CD4-positive, alpha-beta T cell treated with Interferon gamma for 1 hour (primary cell): ENCODE measurements around the gene AUTS2.

ENCODE experiments used
- DNase-seq: peaks from one replicate; pipeline ENCODE4 v3.0.0-alpha.2; 2020

The AUTS2 gene

GRCh38 chr7:70015353-70015752 is 417.1 kb downstream of the AUTS2 start:
- no peak for DNase-seq

- DNase-seq, result no peak
These were observed 417.9 kb downstream of the AUTS2 start for GRCh38 chr7:70016044-70016770.

GRCh38 chr7:70017357-70017756 is 419.1 kb downstream of the AUTS2 start:
- DNase-seq, result no peak

DNA sequence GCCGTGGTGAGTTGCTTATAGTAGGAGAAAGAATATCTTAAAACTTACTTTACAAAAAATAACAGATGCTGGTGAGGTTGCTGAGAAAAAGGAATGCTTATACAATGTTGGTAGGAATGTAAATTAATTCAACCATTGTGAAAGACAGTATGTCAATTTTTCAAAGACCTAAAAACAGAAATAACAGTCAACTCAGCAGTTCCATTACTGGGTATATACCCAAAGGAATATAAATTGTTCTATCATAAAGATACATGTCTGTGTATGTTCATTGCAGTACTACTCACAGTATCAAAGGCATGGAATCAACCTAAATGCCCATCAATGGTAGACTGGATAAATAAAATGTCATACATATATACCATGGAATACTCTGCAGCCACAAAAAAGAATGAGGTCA is 420.4 kb downstream of the AUTS2 start:
- no peak for DNase-seq

DNA sequence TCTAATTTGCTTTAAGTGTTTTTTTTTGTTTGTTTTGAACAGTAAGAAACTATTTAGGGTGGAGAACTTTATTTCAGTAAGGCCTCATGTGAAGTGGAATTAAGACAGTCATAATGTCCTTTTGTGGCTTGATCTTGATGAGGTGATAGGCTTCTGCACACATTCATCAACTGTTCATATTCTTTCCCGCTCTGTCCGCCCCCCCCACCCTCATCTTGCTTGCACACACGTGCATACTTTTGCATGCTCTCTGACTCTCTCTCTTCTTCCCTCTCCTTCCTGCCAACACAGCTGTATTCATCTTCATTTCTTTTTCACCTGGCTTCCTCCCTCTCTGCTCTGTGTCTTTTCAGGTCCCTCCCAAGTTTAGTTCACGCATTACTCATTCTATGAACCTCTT is 429.6 kb downstream of the AUTS2 start:
- no peak for DNase-seq

DNA sequence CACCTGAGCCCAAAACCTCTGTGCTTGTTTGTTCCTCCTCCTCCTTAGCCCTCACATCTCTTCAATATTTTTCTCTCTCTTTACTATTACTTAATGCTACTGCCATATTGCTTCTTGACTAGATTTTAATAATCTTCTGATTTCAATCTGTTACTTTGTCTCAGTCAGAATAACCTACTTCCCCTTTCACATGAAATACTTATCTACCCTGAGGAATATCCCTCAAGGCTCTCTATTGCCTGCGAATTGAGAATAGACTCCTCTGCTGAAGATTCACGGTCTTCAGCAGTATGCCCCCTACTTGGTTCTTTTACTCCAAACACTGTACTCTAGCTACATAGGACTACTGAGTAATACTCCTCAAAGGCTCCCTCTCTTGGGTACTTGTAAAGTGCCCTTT is 430.3 kb downstream of the AUTS2 start:
- no peak for DNase-seq

DNA sequence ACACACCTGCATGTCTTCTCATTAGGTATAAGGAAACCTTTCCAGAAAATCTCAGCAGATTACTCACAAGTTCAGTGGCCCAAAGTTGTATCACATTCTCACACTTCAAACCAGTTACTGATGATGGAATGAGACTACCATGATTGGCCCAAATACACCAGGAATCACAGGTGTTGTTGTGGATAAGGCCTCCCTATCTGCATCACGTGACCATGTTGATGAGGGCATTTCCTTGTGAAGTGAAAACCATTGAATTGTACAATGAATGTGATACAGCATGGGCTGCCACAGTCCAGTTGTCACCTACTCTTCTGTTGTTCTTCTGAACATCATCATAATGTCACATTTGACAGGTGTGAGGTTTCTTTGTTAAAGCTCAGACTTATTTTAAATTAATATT is 431.7 kb downstream of the AUTS2 start:
- DNase-seq, result no peak

DNA sequence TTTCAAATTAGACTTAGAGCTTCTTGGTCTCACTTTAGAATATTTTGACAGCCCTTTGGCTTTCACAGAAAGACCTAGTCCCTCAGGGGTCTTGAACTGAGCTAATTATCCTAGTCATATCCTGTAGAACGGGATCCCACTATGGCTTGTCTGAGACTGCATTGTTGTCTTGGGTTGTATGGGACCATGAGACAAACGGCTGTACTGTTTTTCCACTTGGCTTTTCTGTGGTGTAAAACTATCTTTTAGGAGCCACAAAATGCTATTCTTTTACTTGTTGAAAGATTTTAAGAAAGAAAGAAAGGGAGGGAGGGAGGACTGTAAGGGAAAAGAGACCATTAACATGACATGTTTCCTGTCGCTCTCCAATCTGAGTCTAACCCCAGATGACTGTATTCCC is 432.5 kb downstream of the AUTS2 start:
- no peak for DNase-seq

GRCh38 chr7:70031245-70031644 is 433.0 kb downstream of the AUTS2 start:
- no peak for DNase-seq

DNA sequence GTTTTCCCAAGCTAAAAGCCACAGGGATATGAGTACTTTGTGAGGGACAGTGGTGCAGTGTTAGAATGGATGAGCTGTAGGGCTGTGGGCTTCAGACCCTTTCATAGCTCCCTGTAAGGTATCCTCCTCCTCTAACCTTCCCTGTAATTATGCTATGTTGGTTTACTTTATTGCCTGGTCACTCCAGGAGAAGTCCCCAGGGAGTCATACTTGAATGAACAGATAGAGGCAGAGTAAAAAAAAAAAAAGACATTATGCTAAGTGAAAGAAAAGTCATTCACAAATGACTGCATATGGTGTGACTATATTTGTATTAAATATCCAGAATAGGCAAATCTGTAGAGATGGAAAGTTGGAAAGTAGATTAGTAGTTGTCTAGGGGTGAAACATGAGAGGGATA is 434.4 kb downstream of the AUTS2 start:
- DNase-seq, result no peak

DNA sequence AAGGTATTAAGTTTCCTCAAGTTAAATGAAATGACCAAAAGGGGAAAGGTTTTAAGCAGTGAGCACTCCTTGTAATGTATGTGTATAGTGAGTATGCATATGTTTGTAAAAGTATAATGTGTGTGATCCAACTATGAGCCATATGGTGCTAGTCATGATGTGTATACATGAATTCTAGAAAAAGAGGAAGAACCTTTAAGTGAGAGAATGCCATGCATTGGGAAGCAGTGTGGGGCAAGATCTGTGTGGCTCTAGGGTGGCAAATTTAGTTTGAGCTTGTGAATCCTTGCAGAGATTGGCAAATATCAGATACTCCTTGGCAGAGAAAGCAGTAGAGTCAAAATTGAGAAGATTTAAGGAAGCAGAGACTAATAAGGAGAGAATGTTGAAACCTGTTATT is 435.0 kb downstream of the AUTS2 start:
- DNase-seq, result no peak

DNA sequence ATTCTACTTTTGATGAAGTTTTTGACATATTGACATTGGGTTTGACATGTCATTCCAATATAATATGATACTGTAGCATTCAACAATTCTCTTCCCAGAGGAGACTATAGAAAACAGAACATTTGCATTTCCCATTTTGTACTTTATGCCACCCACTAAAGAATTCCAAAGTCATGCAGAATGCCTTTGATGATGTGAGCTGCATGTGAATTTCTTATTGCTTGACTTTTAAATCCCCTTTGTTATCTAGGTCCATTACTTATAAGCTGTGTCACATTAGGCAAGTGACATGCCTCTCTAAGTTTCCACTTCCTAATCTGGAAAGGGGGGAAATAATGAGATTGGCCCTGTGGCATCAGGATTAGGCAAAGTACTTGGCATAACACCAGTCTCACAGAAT is 436.7 kb downstream of the AUTS2 start:
- no peak for DNase-seq

DNA sequence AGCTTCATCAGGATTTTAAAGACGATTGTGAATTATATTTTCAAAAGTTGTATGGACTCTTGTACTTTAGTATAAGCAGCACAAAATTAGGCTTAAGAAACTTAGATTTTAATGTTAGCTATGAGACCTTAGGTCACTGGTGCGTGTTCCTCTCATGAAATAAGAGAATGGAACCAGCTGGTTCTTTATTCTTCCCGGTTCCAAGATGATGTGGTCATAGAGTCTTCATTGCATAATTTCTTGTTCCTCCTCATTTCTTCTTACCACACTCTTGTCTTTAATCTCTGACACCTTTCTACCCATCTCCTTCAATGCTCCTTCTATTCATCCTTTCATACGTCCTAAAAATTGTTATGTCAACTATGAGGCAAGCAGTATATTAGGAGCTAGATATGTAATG is 437.2 kb downstream of the AUTS2 start:
- no peak for DNase-seq

DNA sequence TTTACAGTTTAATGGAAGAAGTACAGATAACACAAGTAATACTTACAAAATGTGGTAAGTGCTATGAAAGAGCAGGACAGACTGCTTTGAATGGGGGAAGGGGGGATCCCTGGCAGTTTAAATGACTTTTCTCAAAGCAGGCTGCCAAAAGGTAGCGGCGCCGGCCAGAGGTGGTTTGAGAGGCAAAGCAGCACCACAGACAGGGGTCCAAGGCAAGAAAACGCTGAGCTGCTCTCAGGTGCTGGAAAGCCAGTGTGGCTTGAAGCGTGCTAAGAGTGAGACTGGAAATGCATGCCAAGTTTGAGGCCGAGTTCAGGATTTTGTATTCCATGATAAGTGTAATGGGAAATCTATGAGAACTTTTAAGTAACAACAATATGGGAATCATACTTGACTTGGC is 437.7 kb downstream of the AUTS2 start:
- no peak for DNase-seq

GRCh38 chr7:70036695-70037094 is 438.4 kb downstream of the AUTS2 start:
- DNase-seq, result no peak

GRCh38 chr7:70037171-70037933 is 439.1 kb downstream of the AUTS2 start:
- no peak for DNase-seq

GRCh38 chr7:70040051-70040450 is 441.8 kb downstream of the AUTS2 start:
- DNase-seq, result no peak

GRCh38 chr7:70040970-70041766 is 442.9 kb downstream of the AUTS2 start:
- no peak for DNase-seq

DNA sequence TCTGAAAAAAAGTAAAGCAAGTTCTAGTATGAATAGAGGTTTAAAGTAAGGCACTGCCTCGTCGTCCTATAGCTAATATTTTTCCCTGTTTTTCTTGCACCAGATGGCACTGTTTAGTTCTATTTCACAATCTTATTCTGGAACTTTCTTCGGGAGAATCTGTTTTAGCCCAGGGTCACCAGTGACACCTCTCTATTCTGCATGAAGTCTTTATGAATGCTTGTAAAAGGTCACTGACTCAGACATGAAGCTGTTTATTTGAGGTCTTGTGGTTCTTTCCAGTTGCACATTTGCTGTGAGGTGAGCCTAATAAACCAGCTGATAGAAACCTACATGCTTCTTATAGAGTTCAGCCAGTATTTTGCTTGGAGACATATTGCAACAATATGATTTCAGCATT is 444.3 kb downstream of the AUTS2 start:
- DNase-seq, result no peak

DNA sequence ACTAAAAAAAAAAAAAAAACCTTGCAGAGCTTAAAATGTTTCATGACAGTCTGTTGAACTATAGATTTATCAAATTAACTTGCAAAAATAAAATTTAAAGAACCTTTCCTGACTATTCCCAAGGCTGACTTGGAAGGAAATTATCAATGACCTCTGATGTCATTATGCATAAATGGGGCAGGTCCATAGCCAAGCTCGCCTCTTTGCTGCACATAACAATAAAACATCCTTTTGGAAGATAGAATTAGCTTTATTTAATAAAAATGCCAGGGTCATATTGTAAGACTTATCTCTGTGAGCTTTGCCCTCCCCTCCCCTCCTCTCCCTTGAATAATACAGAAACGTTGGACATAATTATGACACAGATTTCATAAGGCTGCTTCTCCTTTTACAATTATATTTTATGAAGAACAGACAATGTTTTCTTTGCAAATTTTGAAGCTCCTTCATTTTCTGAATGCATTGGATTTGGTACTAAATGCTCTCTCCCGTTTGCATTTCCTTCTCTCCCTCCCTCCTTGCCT is 444.8 kb downstream of the AUTS2 start:
- DNase-seq, result no peak

DNA sequence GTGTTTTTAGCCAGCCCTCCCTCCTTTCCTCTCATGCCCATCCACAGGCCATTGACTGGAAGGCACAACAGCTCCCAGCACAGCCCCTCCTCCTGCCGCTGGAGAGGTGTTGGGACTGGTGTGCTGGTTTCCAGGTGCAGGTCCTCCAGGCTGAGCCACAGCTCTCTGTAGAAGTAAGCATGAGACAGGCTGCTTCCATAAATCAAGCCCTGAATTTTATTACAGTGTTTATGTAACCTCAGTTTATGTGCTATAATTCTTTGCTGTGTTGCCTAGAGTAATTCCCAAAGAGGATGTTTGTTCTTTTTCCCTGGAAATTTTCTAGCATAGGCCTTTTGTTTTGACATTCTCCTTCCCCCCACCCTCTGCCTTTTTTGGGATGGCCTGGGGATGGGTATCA is 445.8 kb downstream of the AUTS2 start:
- DNase-seq, result no peak

- no peak for DNase-seq
These were observed 446.2 kb downstream of the AUTS2 start for GRCh38 chr7:70044525-70044924.

DNA sequence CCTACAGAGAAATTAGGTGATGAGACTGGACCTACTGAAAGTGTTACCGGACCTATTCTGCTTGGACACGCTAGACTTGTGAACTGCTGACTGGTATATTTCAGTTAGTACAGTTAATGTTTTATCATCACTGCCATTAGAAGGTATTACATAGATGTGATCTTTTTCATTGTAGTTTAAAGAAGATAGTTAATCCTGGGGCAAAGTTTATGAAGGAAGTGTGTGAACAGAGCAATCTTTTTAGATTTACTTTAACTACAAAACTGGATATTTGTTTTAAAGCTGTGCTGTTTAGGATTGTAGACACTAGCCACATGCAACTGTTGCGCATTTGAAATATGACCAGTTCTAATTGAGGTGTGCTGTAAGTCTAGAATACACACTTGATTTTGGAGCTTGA is 446.7 kb downstream of the AUTS2 start:
- no peak for DNase-seq

DNA sequence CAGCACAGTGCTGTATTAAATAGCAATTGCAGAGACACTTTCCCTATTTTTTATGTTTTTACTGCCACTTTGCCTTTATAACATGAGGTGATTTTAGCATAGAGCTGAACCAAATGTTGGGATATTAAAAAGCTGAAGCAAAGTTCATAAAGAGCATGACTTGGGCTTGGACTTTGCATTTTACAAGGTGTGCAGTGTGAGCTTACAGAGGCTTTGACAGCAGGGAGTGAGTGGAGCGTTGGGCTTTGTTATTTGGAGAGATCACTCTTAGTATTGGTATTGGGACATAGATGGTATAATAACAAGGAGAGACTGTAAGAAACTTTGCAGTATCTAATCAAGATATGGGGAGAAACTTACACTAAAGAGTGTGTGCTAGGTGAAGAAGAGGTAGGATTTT is 449.1 kb downstream of the AUTS2 start:
- no peak for DNase-seq
